PC-9 (cell line): ENCODE results near the gene FAM149A.

Experiments
- EZH2 ChIP-seq: fragments of 200-600 bp; sonication (generic); IDR thresholded peaks from 2 replicates; pipeline ENCODE4 v1.8.0; 2017; ENCODE audit warnings: antibody characterized with exemption, low read depth
- TF ChIP-seq, protein P1 (sequence below): fragments of 200-600 bp; sonication (generic); conservative IDR thresholded peaks from 2 replicates; pipeline ENCODE4 v1.6.1; 2017; ENCODE audit warnings: mixed run types, antibody characterized with exemption, mild to moderate bottlenecking, moderate library complexity

- TF ChIP-seq, protein P1, sequence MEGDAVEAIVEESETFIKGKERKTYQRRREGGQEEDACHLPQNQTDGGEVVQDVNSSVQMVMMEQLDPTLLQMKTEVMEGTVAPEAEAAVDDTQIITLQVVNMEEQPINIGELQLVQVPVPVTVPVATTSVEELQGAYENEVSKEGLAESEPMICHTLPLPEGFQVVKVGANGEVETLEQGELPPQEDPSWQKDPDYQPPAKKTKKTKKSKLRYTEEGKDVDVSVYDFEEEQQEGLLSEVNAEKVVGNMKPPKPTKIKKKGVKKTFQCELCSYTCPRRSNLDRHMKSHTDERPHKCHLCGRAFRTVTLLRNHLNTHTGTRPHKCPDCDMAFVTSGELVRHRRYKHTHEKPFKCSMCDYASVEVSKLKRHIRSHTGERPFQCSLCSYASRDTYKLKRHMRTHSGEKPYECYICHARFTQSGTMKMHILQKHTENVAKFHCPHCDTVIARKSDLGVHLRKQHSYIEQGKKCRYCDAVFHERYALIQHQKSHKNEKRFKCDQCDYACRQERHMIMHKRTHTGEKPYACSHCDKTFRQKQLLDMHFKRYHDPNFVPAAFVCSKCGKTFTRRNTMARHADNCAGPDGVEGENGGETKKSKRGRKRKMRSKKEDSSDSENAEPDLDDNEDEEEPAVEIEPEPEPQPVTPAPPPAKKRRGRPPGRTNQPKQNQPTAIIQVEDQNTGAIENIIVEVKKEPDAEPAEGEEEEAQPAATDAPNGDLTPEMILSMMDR, result no peak
- TF ChIP-seq EZH2, result no peak
Observed at GRCh38 chr4:186144198-186144945, 39.9 kb downstream of the FAM149A start.
